GM23338 (cell line): Measurements from ENCODE around the gene INPP4B. TPM values are rescaled to one million over a fixed set of nuclear protein-coding genes. Genes with fewer than 3 reads are reported as not detected.

Source experiments
- ATAC-seq: fragments of 200-7000 bp; cut with Tn5 transposase; 3 replicates; pipeline ENCODE4 v1.9.1; 2020
- DNase-seq: peaks from one replicate; pipeline ENCODE4 v3.0.0-alpha.2; 2015; ENCODE audit warnings: low spot score
- H2AFZ ChIP-seq: fragments of 200-600 bp; sonication (generic); 2 replicates; pipeline ENCODE4 v1.8.0; 2016; ENCODE audit warnings: antibody characterized with exemption, mild to moderate bottlenecking, moderate library complexity
- H3F3A ChIP-seq: fragments of 200-600 bp; sonication (generic); replicated peaks from 2 replicates; pipeline ENCODE4 v1.8.0; 2017; ENCODE audit warnings: antibody characterized with exemption, mixed run types, low read depth
- H3K27ac ChIP-seq: fragments of 200-600 bp; sonication (generic); 2 replicates; pipeline ENCODE4 v1.6.1; 2016; ENCODE audit warnings: low read depth
- H3K27me3 ChIP-seq: fragments of 200-600 bp; sonication (generic); 2 replicates; pipeline ENCODE4 v1.8.0; 2016; ENCODE audit warnings: mild to moderate bottlenecking, mixed run types, moderate library complexity; ENCODE audit not compliant: insufficient read depth
- H3K36me3 ChIP-seq: fragments of 200-600 bp; sonication (generic); 2 replicates; pipeline ENCODE4 v1.8.0; 2016; ENCODE audit warnings: mild to moderate bottlenecking; ENCODE audit not compliant: insufficient read depth
- H3K4me1 ChIP-seq: fragments of 200-600 bp; sonication (generic); 2 replicates; pipeline ENCODE4 v1.8.0; 2016; ENCODE audit warnings: mild to moderate bottlenecking, moderate library complexity; ENCODE audit not compliant: insufficient read depth
- H3K4me2 ChIP-seq: fragments of 200-600 bp; sonication (generic); 2 replicates; pipeline ENCODE4 v1.7.1; 2017; ENCODE audit warnings: mixed run types
- H3K4me3 ChIP-seq: fragments of 200-600 bp; sonication (generic); 2 replicates; pipeline ENCODE4 v1.6.1; 2016; ENCODE audit warnings: mixed run types
- H3K79me2 ChIP-seq: fragments of 200-600 bp; sonication (generic); replicated peaks from 2 replicates; pipeline ENCODE4 v1.8.0; 2017; ENCODE audit warnings: mild to moderate bottlenecking; ENCODE audit not compliant: insufficient read depth
- H3K9me2 ChIP-seq: fragments of 200-600 bp; sonication (generic); 2 replicates; pipeline ENCODE4 v1.8.0; 2017; ENCODE audit not compliant: insufficient read depth
- H4K20me1 ChIP-seq: fragments of 200-600 bp; sonication (generic); replicated peaks from 2 replicates; pipeline ENCODE4 v1.8.0; 2017; ENCODE audit warnings: mild to moderate bottlenecking; ENCODE audit not compliant: insufficient read depth
- H3K27ac Mint-ChIP-seq: 2 replicates; pipeline ENCODE4 v1.8.0; 2020; ENCODE audit warnings: inconsistent platforms, mild to moderate bottlenecking, moderate library complexity, mixed read lengths
- H3K27me3 Mint-ChIP-seq: 3 replicates; pipeline ENCODE4 v1.8.0; 2022; ENCODE audit warnings: low read depth, mild to moderate bottlenecking, moderate library complexity, mixed read lengths, inconsistent platforms; ENCODE audit not compliant: insufficient read depth, poor library complexity
- H3K36me3 Mint-ChIP-seq: 3 replicates; pipeline ENCODE4 v1.8.0; 2021; ENCODE audit warnings: low read depth, mild to moderate bottlenecking, inconsistent platforms, moderate library complexity, mixed read lengths
- H3K4me1 Mint-ChIP-seq: 3 replicates; pipeline ENCODE4 v1.8.0; 2020; ENCODE audit warnings: mild to moderate bottlenecking, inconsistent platforms, mixed read lengths
- H3K4me3 Mint-ChIP-seq: 3 replicates; pipeline ENCODE4 v1.8.0; 2021; ENCODE audit warnings: moderate library complexity, mild to moderate bottlenecking, inconsistent platforms, mixed read lengths
- H3K9me3 Mint-ChIP-seq: 3 replicates; pipeline ENCODE4 v1.8.0; 2020; ENCODE audit warnings: moderate library complexity, mild to moderate bottlenecking, inconsistent platforms, mixed read lengths
- CTCF ChIP-seq, 2 experiments: fragments of 200-600 bp in 1 of 2; sonication (generic) in 1 of 2; conservative IDR thresholded peaks; 2 replicates each; pipeline versions ENCODE4 v1.5.1 to v1.6.1; 2016 to 2017; ENCODE audit warnings: antibody characterized with exemption in 2 of 2, low read depth in 2 of 2, mild to moderate bottlenecking in 2 of 2, moderate library complexity in 1 of 2
- ETS1 ChIP-seq: IDR thresholded peaks from 2 replicates; pipeline ENCODE4 v1.6.1; 2016; ENCODE audit warnings: antibody characterized with exemption
- EZH2 ChIP-seq: fragments of 200-600 bp; sonication (generic); IDR thresholded peaks from one replicate; pipeline ENCODE4 v1.8.0; 2017; ENCODE audit warnings: antibody characterized with exemption, mild to moderate bottlenecking, low read depth; ENCODE audit not compliant: unreplicated experiment
- EZH2phosphoT487 ChIP-seq: fragments of 200-600 bp; sonication (generic); IDR thresholded peaks from one replicate; pipeline ENCODE4 v1.8.1; 2018; ENCODE audit warnings: antibody characterized with exemption; ENCODE audit not compliant: unreplicated experiment
- ZNF331 ChIP-seq: fragments of 250-450 bp; sonication (Bioruptor Pico); IDR thresholded peaks from 2 replicates; pipeline ENCODE4 v1.5.0; 2020; ENCODE audit warnings: low read depth, mild to moderate bottlenecking, moderate library complexity
- polyA plus RNA-seq: library from polyadenylated mRNA; unstranded; fragments of >200 nt; fragmentation: Nextera tagmentation; extraction: Ambion mirVana; gene quantifications from 2 replicates; pipeline ENCODE4 v1.2.1, GENCODE V29; 2016
- total RNA-seq: library from RNA; depleted of rRNA; stranded (reverse); fragments of >200 nt; shearing (Covaris generic); gene quantifications from 2 replicates; pipeline ENCODE4 v1.2.3, GENCODE V29; 2014

Gene INPP4B
- total and polyA plus RNA-seq, 2 experiments from 2014 or later: 0.11 to 0.14 TPM

GRCh38 chr4:142845293-142846107 lies 601 bp downstream of the INPP4B start:
- no peaks in the 10 kb centered on the region for H3K36me3 ChIP-seq
- TF ChIP-seq EZH2 (peak; percentile 28), ETS1 (no peak)
- no peaks in the 10 kb centered on the region for H3K9me3 Mint-ChIP-seq
- DNase-seq (peak; percentile 63), ATAC-seq (peak; percentile 50)
- H3K27me3 Mint-ChIP-seq: peaks cover 39% of the 10 kb centered on the region
- no peaks in the 10 kb centered on the region for H3K9me2 ChIP-seq
- peaks cover 6% of the 10 kb centered on the region for H3K4me1 Mint-ChIP-seq
- H3K27ac Mint-ChIP-seq: no peak overlapping the region
- H3K79me2 ChIP-seq: no peaks in the 10 kb centered on the region
- peaks cover 62% of the 10 kb centered on the region for H3K27me3 ChIP-seq
- H3K4me1 ChIP-seq: peaks cover 6% of the 10 kb centered on the region; the same call in 1 of the 2 replicates
- H3K4me2 ChIP-seq: peak overlapping the region; percentile 92
- H3K36me3 Mint-ChIP-seq: no peaks in the 10 kb centered on the region
- no peaks in the 10 kb centered on the region for H3F3A ChIP-seq
- H3K4me3 ChIP-seq: peak overlapping the region; percentile 75
- peak overlapping the region; percentile 83 for H3K4me3 Mint-ChIP-seq
- H4K20me1 ChIP-seq: no peaks in the 10 kb centered on the region
- peak overlapping the region; percentile 97 for H2AFZ ChIP-seq
- no peak overlapping the region for H3K27ac ChIP-seq

- Histone ChIP-seq H3K4me1 (peaks cover 6% of the 10 kb centered on the region; the same call in 1 of the 2 replicates), H3K27me3 (peaks cover 62% of the 10 kb centered on the region), H3K27ac (no peak overlapping the region), H4K20me1 (no peaks in the 10 kb centered on the region), H3K9me2 (no peaks in the 10 kb centered on the region), H3F3A (no peaks in the 10 kb centered on the region), H3K4me3 (0 out of 2 replicates have a peak overlapping the region, but pooled peaks have one; percentile 75), H3K79me2 (no peaks in the 10 kb centered on the region), H2AFZ (no peak overlapping the region), H3K4me2 (peak overlapping the region; percentile 92; the same call in 1 of the 2 replicates), H3K36me3 (no peaks in the 10 kb centered on the region)
- DNase-seq: no peak
- H3K27ac Mint-ChIP-seq: no peak overlapping the region
- peaks cover 4% of the 10 kb centered on the region; the same call in 2 of the 3 replicates for H3K4me1 Mint-ChIP-seq
- ATAC-seq: no peak
- H3K27me3 Mint-ChIP-seq: peaks cover 39% of the 10 kb centered on the region
- H3K4me3 Mint-ChIP-seq: peak overlapping the region; percentile 83; the same call in 1 of the 3 replicates
- TF ChIP-seq EZH2 (no peak), EZH2phosphoT487 (no peak), ZNF331 (no peak)
- no peaks in the 10 kb centered on the region for H3K9me3 Mint-ChIP-seq
- no peaks in the 10 kb centered on the region for H3K36me3 Mint-ChIP-seq
These were observed 1.3 kb downstream of the INPP4B start for GRCh38 chr4:142844782-142845181.

- Histone ChIP-seq H3K4me2 (no peak overlapping the region), H4K20me1 (no peaks in the 10 kb centered on the region), H3F3A (no peaks in the 10 kb centered on the region), H2AFZ (no peak overlapping the region), H3K4me3 (no peak overlapping the region), H3K79me2 (no peaks in the 10 kb centered on the region), H3K9me2 (no peaks in the 10 kb centered on the region), H3K4me1 (peaks cover 6% of the 10 kb centered on the region; the same call in 1 of the 2 replicates), H3K36me3 (no peaks in the 10 kb centered on the region), H3K27me3 (peaks cover 29% of the 10 kb centered on the region), H3K27ac (no peak overlapping the region)
- Mint-ChIP-seq H3K9me3 (no peaks in the 10 kb centered on the region), H3K4me3 (no peak overlapping the region), H3K27me3 (peaks cover 17% of the 10 kb centered on the region), H3K27ac (no peak overlapping the region), H3K4me1 (peaks cover 4% of the 10 kb centered on the region; the same call in 2 of the 3 replicates), H3K36me3 (no peaks in the 10 kb centered on the region)
- DNase-seq: peak; percentile 43
- no peak for ATAC-seq
- peak; percentile 67 to 82 for TF ChIP-seq CTCF (conservative IDR thresholded peaks at IDR 0.05; ENCODE audit: low read depth in 2 of 2)
These were observed 5.5 kb downstream of the INPP4B start for GRCh38 chr4:142840516-142841123.
